ENCODE data around the gene KCNQ1.

KCNQ1 gene, protein sequence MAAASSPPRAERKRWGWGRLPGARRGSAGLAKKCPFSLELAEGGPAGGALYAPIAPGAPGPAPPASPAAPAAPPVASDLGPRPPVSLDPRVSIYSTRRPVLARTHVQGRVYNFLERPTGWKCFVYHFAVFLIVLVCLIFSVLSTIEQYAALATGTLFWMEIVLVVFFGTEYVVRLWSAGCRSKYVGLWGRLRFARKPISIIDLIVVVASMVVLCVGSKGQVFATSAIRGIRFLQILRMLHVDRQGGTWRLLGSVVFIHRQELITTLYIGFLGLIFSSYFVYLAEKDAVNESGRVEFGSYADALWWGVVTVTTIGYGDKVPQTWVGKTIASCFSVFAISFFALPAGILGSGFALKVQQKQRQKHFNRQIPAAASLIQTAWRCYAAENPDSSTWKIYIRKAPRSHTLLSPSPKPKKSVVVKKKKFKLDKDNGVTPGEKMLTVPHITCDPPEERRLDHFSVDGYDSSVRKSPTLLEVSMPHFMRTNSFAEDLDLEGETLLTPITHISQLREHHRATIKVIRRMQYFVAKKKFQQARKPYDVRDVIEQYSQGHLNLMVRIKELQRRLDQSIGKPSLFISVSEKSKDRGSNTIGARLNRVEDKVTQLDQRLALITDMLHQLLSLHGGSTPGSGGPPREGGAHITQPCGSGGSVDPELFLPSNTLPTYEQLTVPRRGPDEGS

DNA sequence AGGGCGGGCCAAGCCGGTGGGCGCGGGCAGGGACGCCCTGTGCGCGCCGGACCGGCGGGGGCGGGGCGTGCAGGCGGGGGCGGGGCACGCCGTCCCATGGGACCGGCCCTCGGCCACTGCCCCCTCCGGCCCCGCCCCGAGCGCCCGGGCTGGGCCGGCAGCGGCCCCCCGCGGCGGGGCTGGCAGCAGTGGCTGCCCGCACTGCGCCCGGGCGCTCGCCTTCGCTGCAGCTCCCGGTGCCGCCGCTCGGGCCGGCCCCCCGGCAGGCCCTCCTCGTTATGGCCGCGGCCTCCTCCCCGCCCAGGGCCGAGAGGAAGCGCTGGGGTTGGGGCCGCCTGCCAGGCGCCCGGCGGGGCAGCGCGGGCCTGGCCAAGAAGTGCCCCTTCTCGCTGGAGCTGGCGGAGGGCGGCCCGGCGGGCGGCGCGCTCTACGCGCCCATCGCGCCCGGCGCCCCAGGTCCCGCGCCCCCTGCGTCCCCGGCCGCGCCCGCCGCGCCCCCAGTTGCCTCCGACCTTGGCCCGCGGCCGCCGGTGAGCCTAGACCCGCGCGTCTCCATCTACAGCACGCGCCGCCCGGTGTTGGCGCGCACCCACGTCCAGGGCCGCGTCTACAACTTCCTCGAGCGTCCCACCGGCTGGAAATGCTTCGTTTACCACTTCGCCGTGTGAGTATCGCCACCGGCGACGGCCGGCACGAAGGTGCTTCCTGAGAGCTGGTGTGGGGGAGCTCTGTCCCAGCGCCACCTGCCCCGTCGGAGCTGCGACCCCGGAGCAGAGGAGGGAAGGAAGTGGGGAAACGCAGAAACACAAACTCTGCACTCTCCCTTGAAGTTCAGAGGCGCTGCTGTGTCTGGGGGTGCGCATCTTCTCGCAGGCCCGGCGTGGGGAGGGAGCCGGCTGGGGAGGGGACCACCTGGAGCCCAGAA, at the start of gene KCNQ1:
Gene KCNQ1 (plus strand): TSS at position 188 of the 925 bp plus-strand sequence. CDS start 91 bp downstream, at position 279.
- no peak for DNase-seq (ENCODE audit: low read depth in 1 of 2, low spot score in 1 of 2)

DNA sequence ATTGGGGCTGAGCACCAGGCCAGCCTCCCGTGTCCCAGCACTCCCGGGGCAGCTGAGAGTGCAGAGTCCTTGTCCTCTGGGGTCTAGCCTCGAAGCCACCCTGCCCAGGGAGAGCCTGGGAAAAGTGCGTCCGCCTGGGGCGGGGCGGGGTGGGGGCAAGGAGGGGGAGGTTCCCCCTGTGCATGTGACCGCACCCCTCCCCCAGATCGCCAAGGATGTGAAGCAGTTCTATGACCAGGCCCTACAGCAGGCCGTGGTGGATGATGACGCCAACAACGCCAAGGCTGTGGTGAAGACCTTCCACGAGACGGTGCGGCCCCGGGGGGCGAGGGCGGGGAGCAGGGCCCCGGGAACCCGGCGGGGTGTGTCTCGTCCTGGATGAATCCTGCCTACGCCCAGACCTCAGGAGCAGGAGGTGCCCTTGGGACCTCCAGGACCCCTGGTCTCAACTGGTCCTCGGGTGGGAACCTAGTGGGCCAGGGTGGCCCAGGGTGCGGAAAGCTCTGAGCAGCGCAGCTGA, 49.5 kb upstream of the KCNQ1 start:
- no peak for DNase-seq (ENCODE audit: low read depth in 1 of 2, low spot score in 1 of 2)

DNA sequence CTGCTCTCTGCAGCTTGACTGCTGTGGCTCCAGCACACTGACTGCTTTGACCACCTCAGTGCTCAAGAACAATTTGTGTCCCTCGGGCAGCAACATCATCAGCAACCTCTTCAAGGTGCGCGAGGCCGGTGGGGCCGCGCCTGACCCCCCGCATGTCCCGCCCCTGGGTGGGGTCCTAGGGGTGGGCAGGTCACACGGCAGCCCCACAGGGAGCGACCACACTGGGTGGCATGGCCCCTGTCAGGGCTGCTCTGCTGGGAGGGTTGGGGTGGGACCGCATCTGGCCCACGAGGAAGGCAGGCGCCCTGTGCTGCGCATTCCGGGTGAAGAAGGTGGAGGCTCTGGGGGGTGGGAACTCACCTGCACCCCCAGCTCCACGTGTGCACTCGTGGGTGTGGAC, 49.0 kb upstream of the KCNQ1 start:
- DNase-seq (ENCODE audit: low read depth in 1 of 2, low spot score in 1 of 2) = no peak

DNA sequence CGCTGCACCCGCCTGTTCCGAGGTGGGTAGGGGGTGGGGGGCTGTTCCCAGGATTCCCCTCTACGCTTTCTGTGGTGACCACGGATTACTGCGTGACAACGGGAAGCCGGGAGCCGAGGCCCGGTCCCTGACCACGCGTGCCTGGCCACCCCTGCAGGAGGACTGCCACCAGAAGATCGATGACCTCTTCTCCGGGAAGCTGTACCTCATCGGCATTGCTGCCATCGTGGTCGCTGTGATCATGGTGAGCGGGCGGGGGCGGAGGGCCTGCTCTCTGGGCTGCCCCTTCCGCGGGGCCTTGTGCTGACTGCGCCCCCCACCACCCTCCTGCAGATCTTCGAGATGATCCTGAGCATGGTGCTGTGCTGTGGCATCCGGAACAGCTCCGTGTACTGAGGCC, 48.3 kb upstream of the KCNQ1 start:
- no peak for DNase-seq (ENCODE audit: low read depth in 1 of 2, low spot score in 1 of 2)

GRCh38 chr11:2397005-2397404, 47.8 kb upstream of the KCNQ1 start:
- no peak for DNase-seq (ENCODE audit: low read depth in 1 of 2, low spot score in 1 of 2)

DNA sequence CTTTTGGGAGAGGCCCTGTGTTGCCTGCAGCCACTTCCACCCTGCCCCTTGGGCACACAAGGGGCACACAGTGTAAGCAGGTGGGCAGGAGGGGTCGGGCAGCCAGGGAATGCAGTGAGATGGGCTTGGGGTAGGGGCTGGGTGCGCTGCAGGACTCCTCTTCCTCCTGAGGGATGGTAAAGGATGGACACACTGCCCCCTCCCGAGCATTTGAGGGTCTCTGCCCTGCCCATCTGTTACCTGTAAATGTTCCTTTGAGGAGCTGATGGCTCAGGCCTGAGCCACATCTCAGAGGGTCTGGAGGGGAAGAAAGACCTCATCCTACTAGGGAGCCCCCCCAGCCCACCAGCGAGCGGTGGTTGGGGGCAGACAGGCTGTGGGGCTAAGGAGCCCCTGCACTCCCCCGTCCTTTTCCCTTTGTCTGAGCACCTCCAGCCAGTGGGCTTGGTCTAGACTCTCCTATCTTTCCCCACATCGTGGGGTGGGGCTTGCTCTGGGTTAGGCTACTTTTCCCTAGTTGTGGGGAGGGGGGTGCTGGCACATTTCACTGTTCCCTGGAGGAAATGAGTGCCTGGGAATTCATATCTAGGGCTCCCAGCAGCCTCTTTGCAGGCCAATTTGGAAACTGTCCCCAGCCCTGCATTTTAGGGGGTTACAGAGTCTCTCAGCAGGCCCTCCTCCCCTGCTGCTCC, 46.0 kb upstream of the KCNQ1 start:
- no peak for DNase-seq (ENCODE audit: low read depth in 1 of 2, low spot score in 1 of 2)

GRCh38 chr11:2399488-2400068, 45.2 kb upstream of the KCNQ1 start:
- DNase-seq (ENCODE audit: low read depth in 1 of 2, low spot score in 1 of 2) = no peak

- DNase-seq (ENCODE audit: low read depth in 1 of 2, low spot score in 1 of 2) = peak; percentile 97 to 99
Observed at GRCh38 chr11:2400069-2400761, 44.6 kb upstream of the KCNQ1 start, which contains the start of gene TSSC4. TSS of gene TSSC4 (plus strand) at chr11:2400750. CDS start at chr11:2402634, 1,884 bp downstream.

DNA sequence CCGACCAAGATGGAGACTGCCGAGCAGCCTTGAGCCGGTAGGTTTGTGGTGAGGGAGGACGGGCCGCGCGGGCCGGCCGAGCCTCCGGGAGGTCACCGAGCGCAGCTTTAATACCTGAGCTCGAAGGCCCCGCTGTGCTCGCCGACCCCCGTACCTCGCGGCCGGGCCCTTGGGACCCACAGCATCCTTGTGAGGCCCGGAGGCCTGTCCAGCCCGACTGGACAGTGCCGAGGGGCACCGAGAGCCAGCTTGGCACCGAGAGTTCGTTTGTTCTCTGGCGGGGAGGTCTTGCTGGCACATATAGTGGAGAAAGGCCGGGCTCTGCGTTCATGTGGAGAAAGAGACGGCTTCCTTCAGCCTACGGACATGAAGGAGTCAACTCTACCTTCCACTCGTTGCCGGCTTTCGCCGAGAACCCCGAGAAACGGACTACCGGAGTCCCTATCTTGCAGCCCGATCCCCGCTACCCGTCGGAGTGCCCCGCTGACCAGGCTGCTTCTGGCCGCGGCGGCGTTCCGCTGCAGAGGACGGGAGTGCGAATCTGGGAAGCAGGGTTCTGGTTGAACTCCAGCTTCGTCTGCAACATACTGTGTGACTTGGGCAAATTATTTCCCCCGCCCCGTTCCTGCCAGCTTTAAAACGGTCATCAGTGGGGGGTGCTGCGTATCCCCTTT, 43.9 kb upstream of the KCNQ1 start:
- no peak for DNase-seq (ENCODE audit: low read depth in 1 of 2, low spot score in 1 of 2)

DNA sequence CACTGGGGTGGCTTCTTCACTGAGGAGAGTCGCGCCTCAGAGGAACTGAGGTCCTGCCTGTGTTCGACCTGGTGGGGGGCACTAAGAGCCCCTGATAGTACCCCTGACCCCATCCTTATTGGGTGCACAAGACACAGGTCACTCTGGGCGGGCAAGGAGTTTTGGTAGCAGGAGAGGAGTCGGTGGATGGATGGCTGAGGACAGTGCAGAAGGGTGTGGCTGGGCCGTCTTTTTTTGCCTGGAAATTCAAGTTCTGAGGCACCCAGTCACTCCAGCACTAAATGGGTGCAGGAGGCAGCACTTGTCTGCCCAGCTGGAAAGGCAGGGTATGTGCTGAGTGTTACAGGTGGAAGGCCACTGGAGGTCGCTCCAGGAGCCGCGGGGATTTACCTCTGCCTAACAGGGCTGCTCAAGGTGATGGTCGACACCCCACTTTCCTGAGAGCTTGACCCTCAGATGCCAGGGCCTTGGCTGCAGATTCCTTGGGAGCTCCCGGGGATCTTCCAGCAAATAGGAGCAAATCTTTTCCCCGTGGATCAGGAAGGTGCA, 43.3 kb upstream of the KCNQ1 start:
- DNase-seq (ENCODE audit: low read depth in 1 of 2, low spot score in 1 of 2) = no peak

GRCh38 chr11:2402106-2402505, 42.7 kb upstream of the KCNQ1 start:
- DNase-seq (ENCODE audit: low read depth in 1 of 2, low spot score in 1 of 2) = no peak

DNA sequence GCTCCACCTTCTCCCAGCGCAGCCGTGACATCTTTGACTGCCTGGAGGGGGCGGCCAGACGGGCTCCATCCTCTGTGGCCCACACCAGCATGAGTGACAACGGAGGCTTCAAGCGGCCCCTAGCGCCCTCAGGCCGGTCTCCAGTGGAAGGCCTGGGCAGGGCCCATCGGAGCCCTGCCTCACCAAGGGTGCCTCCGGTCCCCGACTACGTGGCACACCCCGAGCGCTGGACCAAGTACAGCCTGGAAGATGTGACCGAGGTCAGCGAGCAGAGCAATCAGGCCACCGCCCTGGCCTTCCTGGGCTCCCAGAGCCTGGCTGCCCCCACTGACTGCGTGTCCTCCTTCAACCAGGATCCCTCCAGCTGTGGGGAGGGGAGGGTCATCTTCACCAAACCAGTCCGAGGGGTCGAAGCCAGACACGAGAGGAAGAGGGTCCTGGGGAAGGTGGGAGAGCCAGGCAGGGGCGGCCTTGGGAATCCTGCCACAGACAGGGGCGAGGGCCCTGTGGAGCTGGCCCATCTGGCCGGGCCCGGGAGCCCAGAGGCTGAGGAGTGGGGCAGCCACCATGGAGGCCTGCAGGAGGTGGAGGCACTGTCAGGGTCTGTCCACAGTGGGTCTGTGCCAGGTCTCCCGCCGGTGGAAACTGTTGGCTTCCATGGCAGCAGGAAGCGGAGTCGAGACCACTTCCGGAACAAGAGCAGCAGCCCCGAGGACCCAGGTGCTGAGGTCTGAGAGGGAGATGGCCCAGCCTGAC, 41.7 kb upstream of the KCNQ1 start:
- no peak for DNase-seq (ENCODE audit: low read depth in 1 of 2, low spot score in 1 of 2)

- no peak for DNase-seq (ENCODE audit: low read depth in 1 of 2, low spot score in 1 of 2)
Observed at GRCh38 chr11:2404735-2405196, 40.0 kb upstream of the KCNQ1 start.

GRCh38 chr11:2406451-2406850, 38.4 kb upstream of the KCNQ1 start:
- DNase-seq (ENCODE audit: low read depth in 1 of 2, low spot score in 1 of 2) = no peak

- DNase-seq (ENCODE audit: low read depth in 1 of 2, low spot score in 1 of 2) = no peak
Observed at GRCh38 chr11:2406878-2407410, 37.9 kb upstream of the KCNQ1 start.

DNA sequence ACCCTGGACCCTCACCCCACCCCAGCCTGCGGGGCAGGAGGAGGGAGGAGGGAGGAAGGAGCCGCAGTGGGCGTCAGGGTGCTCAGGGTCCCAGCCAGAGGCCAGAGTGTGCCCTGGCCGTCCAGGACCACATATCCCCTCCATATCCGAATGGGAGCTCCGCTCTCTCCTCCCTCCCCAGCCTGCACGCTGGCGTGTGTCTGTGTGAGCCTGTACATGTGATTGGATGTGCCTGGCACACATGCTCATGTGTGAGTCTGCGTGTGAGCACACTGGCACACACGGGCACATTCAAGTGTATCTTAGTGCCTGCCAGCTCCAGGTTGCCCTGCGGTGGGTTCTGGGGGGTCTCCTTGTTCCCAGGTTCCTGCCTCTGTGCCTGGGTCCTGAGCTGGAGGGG, 36.1 kb upstream of the KCNQ1 start:
- no peak for DNase-seq (ENCODE audit: low read depth in 1 of 2, low spot score in 1 of 2)

DNA sequence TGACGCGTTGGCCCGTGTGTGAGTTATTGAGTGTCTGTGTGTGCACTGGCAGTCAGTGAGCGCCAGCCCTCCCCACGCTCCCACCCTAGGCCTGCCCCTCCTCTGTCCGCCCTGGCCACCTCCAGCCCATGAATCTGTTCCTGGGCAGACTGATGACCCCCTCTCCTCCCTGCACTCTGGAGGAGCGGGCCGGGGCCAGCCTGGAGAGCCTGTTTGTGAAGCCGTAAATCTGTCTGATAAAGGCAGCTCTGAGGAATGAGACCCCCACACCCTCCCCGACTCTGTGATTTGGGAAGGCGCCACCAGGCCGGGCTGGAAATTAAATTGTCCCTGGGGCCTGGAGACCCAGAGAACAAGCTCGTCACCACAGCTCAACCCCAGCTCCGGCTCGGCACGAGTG, 35.7 kb upstream of the KCNQ1 start:
- no peak for DNase-seq (ENCODE audit: low read depth in 1 of 2, low spot score in 1 of 2)
